GM19240 (cell line): ENCODE measurements around the gene ABHD6.
"Not testable (repeated sequence)": the region's sequence is repeated elsewhere in the genome, so short reads cannot be mapped to it uniquely, and the experiment has no call there.

Experiments used
- DNase-seq: peaks from one replicate; pipeline ENCODE4 v3.0.0; 2011; ENCODE audit warnings: low spot score; ENCODE audit not compliant: insufficient read length

The ABHD6 gene

DNA sequence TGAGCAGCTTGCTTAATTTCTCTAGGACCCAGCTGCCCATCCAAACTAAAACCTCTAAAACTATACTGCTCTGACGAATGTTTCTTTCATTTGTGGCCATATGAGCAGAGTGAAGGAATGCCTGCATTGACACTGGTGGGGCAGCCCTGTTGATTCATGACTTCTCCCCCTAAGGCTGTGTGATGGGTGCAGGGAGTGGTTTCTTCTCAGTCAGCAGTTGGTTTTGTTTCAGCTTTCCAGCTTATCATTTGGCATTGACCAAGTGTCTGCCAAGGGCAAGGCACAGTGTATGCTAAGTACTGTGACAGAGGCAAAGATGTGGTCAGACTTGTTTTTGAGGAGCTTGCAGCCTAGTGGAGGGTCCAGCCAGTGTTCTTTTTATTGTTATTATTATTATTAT, 4.7 kb downstream of the ABHD6 start:
- DNase-seq: no peak

DNA sequence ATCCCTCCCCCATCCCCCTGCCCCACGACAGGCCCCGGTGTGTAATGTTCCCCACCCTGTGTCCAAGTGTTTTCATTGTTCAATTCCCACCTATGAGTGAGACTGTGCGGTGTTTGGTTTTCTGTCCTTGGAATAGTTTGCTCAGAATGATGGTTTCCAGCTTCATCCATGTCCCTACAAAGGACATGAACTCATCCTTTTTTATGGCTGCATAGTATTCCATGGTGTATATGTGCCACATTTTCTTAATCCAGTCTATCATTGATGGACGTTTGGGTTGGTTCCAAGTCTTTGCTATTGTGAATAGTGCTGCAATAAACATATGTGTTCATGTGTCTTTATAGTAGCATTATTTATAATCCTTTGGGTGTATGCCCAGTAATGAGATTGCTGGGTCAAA, 5.3 kb downstream of the ABHD6 start:
- DNase-seq: not testable (repeated sequence)

DNA sequence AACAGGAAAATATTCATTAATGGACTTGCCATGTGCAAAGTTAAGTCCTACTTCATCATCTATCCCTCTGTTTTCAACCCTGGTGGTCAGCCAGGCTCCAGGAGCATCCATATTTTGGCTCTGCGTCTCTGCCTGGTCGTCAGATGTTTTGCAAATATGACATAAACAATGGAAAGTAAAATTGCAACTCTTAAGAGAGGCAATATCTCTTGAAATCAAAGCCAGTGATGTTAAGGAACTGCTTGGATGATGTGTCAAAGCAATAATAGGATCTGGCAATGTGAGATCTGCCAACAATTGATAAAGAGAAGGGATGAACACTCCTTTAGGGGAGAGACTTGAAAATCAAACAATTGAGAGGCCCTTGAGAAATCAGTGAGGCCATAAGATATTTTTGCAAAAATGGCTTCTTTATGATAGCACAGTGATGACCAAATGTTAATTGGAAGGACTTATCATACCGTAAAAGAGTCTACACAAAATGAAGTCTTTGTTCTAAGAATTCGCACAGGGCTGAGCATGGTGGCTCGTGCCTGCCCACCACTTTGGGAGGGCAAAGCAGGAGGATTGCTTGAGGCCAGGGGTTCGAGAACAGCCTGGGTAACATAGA, 6.5 kb downstream of the ABHD6 start:
- DNase-seq: no peak

DNA sequence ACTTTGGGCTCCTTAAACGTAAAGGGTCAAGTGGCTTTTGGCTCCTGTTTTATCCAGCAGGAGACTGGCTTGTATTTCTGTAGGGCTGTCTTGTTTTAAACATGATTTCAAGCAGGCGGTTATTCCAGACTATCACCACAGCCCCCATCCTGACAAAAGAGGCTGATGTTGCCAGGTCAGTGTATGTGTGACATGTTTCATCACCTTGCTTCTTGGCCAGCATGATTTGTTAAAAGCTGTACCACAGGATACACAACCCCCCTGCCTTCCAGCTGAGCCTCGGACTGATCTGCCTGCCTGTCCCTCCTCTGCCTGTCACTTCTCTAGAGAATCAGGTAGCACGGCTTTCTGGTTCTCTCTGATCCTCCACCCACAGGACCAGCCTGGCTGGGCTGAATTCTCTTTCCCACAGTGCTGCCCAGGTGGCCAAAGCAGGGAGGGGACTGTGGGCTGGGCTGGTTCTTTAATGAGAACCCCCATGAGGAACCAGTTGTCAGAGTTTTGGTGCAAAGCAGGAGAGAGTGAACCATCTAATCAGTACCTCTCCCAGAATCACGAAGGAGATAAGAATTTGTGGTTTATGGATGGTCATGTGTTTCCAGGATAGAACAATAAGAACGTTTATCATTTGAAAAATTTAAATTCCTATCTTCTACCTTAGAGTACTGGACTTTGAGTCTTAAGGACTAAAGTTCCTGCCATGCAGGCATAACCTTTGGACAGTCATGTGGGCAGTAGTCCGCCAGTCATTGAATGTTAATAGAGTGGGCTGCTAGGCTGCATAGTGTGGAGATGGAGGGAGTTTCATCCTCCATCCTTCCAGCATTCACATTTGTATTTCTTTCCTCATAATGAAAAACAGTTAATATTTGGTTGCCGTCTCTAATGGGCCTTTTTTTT, 8.8 kb downstream of the ABHD6 start:
- DNase-seq: no peak

DNA sequence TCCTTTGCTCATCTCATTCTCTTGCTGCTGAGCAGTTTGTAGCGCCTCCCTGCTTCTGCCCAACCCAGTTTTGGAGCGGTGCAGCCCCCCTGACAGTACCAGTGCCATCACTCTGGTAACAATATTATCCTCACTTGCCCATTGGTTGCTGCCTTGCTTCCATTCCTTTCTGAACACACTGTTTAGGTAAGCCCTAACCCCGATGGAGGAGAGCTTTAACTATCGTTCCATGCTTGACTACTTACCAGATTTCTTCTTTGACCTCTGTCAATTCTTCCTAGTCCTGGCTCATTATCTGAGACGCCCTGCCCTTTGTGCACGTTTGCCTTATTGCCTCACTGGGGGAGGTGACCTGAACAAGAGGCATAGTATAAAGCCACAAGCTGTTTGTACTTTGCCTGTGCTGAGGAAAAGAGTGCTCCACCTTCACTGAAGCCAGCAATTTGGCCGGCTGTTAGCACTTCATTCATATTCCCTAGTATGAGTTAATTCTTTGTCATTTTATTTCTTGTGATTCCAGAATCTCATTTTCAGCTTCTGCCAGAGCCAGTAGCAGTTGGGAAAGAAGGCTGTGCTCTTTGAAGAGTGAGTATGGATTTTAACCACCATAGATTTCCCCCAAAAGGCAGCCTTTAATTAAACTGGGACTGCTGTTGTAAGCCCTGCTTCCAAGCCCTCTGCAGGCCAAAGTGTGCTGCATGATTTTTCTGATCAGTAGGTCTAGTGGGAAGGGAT, 11.9 kb downstream of the ABHD6 start:
- DNase-seq: no peak

DNA sequence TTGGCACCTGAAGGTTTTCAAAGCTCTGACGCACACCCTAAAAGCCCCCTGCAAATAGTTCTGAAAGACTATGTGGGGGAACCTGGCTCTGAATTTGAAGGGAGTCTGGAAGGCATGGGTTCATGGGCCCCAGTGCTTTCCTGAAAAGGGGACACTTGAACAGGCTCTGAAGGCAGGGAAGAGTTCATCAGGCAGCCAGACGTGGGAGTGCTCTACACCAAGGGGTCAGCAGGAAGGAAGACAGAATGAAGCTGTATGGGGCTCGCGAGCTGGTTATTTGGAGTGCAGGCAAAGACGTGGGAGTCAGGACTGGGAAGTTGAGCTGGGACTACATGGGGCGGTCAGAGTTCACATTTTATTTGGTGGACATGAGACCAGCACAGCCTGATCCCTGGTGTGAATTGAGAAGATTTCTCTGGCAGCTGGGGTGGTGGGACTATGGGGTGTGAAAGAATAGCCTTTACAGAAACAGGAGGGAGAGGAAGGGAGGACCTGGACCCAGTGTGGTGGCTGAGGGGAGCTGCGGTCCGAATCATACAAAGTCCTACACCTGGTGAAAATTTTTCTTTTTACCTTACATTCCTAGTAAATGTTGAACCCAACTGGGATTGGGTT, 12.6 kb downstream of the ABHD6 start:
- DNase-seq: no peak

DNA sequence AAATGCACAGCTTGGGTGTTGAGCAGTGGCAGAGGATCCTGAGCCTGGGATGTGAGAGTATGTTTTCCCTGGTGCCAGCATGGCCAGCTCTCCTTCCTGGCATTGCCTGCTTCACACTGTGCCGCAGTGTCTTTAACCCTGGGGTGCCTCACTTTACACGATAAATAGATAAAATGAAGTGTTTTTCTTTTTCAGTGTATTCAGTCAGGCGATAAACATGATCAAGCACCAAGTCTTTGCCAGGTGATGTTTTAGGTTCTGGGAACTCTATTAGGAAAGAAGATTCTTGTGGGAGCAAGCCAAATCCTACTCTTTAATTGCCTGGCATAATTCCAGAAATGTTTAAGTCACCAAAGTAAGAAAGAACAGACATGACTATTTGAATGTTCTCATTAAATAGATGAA, 14.0 kb downstream of the ABHD6 start:
- DNase-seq: no peak

DNA sequence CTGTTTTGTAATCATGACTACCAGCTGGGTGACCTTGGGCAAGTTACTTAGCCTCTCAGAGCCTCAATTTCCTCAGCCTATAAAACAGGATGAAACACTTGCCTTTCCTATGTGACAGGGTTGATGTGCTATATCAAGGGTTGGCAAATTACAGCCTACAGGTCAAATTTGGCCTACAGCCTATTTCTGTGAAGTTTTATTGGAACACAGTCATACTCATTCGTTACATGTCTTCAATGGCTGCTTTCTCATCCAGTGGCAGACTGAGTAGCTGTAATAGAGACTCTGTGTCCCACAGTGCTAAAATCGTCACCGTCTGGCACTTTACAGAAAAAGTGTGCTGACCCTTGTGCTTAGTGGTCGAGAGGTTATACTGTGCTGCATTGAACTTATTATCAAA, 16.6 kb downstream of the ABHD6 start:
- DNase-seq: no peak

DNA sequence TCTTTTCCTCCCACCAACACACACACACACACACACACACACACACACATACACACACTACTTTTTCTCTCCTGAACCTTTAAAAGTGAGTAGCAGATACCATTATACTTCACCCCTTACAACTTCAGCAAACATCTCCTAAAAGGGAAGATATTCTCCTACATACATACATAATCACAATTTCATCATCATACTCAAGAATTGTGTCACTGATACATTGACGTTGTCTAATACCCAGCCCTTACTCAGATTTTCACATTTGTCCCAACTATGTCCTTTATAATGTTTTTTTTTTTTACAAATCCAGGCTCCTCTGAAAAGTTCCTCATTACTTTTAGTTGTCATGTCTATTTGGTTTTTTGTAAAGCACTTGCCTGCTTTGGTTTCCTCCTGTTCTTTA, 18.5 kb downstream of the ABHD6 start:
- no peak for DNase-seq

DNA sequence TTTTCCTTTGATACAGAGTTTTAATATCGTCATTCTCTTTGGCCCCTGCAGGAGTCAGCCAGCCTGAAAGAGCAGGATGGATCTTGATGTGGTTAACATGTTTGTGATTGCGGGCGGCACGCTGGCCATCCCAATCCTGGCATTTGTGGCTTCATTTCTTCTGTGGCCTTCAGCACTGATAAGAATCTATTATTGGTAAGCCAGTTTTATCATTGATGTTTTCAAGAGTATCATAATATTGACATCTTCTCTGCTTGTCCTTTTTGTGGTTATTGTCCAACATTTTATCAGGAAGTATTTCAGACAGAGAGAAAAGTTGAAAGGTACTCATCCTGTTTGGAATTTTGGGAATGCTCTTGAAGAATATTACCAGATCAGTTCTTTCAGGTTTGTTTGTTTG, 18.9 kb downstream of the ABHD6 start:
- no peak for DNase-seq

DNA sequence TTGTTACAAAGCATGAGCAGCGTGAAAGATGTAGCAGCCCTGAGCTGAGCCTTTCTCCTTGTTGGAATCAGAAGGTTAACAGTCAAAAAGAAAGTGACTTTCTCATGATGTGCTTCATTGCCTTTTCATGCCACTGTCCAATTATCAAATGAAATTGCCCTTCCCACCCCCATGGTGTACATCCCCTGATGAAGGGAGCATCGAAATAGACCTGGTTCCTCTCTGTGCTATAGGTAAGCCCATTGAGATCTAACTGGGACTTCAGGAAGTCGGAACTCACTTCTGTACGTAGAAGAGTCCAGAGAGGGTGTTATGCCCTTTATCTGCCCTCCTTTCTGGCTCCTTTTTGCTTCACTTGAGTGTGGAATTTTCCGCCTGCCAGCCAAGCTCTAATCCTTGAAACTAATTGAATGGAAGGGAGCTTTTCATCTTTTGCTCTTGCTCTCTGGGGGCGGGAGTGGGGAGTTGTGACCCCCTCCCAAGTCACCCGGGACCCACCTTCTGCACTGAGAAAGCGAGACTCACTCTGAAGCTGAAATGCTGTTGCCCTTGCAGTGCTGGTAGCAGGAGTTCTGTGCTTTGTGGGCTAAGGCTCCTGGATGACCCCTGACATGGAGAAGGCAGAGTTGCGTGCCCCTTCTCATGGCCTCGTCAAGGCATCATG, 20.9 kb downstream of the ABHD6 start:
- no peak for DNase-seq

DNA sequence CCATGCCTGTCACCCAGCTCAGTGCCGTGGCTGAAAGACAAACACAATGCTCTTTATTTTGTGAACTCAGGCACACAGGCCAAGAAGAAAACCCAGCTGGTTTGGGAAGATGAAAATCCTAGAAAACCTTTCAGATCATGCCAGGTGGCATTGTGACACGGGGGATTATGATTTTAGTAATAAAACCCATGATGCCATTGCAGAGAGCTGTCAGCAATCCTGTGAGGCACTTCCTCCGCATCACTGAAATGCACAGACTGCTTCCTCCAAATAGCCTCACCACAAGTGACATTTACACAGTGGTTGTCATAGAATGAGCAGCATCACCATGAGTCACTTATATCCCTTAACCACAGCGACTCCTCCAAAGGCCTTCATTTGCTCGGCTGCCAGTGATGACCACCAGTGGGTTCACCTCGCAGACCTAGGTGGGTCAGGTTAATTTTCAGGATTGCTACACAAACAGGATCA, 22.7 kb downstream of the ABHD6 start:
- no peak for DNase-seq

DNA sequence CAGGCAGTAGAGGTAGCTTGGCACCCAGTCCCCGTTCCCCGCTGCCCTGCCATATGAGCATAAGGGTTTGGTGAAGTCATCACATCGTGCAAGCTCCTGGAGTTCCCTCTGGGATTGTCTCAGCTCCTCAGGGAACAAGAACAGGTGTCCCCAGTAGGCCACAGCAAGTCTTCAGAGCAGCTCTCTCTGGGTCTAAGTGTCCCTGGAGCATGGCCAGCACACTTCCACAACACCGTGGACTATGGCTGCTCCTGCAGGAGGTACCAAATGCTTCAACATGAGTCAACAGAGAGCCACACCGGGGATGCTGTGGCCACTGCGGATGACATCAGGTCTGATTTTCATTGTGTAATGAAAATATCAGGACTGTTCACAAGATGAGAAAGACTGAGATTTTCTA, 23.1 kb downstream of the ABHD6 start:
- no peak for DNase-seq

DNA sequence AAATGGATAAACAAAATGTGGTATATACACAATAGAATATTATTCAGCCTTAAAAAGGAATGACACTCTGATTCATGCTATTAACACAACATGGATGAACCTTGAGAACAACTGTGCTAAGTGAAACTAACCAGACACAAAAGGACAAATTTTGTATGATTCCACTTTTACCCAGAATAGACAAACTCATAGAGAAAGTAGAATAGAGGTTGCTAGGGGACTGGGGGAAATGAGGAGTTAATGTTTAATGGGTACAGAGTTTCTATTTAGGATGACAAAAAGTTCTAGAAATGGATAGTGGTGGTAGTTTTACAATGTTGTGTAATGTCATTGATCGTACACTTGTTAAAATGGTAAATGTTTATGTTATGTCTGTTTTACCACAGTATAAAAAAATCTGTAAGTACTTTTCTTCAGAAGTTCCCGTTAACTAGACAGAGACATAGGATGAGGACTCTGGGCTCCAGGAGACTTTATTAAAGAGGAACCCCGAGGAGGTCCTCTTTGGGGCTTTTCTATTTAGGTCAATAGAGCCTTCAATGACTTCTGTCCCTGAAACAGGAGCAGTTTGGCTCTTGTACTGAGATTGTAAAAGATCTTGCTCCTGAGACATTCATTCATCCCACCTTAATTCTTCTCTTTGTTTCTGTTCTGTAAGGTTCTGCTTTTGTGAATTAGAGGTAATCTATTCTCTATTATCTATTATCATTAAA, 24.5 kb downstream of the ABHD6 start:
- no peak for DNase-seq

DNA sequence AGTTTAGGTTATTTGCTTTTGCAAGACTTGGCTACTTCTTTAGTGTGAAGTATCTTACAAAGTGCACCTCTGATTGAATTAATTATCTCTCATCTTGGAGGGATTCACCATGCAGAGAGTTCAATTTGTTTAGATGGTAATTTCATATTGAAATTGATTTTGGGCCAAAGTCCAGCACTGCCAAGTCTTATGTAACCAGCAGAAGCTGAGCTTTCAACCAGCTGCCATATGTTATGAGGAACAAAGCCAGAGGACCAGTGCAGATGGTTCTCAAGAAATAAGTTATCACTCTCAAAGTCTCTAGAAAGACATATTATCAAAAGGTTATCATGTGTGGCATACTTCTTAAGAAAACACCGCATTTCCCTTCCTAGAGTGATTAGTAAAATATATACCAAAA, 29.0 kb downstream of the ABHD6 start:
- DNase-seq: no peak

DNA sequence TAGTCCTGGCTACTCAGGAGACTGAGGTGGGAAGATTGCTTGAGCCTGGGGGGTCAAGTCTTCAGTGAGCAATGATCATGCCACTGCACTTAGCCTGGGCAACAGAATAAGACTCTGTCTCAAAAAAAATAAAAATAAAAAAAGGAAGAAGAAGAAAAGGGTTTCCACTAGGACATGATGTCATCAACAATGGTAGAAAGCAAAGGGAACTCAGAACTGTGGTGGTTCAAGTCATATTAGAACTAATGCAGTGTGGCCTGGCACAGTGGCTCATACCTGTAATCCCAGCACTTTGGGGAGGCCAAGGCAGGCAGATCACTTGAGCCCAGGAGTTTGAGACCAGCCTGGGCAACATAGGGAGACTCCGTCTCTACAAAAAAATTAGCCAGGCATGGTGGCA, 30.0 kb downstream of the ABHD6 start:
- DNase-seq: not testable (repeated sequence)

DNA sequence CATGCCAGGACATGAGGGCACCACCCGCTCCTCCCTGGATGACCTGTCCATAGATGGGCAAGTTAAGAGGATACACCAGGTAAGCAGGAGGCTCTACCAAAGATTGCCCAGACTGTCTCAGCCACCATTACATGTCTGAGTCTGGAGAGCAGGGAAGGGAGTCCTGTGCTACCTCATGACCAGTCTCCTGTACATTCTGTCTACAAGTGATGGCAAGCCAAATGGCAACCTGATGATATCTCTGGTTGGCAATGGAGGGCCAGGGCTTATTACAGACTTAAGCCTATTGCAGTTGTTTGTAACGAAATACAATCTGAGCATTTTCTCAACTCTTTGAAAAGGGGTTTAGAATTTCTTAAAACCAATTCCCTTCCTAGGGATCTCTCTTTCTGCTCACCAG, 31.8 kb downstream of the ABHD6 start:
- no peak for DNase-seq

DNA sequence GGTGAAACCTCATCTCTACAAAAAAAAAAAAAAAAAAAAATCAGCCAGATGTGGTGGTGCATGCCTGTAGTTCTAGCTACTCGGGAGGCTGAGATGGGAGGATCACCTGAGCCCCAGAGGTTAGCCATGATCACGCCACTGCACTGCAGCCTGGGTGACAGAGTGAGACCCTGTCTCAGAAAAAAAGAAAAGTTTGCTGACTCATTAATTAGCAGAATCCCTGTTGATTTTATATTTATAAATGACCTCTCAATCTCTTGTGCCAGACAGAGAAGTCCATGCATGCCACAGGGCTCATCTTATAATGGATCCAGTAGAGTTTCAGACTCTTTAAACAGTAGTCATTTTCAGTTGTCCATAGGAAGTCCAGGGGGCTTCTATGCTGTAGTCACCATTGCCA, 32.9 kb downstream of the ABHD6 start:
- no peak for DNase-seq

DNA sequence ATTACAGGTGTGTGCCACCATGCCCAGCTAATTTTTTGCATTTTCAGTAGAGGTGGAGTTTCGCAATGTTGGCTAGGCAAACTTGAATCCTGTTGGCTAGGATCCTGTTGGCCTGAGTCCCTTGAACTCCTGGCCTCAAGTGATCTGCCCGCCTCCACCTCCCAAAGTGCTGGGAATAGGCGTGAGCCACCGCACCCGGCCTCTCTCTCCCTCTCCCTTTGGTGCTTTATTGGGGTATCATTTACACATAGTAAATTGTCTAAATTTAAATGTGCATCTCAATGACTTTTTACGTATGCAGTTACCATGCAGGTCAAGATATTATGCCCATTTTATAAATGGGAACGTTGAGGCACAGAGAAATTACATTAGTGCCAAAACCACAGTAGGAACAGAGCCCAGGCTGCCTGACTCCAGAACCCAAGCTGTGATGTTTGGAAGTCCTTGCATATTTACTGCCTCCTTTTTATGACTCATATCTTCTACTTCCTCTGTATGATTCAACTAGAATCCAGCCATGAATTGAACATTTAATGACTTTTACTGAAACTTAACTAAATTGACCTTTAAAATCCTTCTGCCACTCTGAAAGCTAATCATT, 34.4 kb downstream of the ABHD6 start:
- DNase-seq: no peak

DNA sequence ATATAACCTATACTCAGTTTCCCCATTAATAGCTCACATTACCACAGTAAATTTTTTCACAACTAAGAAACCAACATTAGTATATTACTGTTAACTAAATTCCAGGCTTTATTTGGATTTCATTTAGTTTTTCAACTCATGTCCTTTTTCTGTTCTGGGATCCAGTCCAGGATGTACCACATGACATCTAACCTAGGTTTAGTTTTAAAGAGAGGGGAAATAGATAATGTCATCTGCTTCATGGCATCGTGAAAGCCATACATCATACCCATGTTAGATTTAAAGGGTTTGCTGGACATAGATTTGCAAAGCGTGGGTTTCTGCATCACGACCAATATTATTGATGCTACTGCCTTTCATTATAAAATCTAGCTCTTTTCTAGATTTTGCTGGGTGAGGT, 35.3 kb downstream of the ABHD6 start:
- no peak for DNase-seq
